ENCODE results near the gene PDE3B. TPM values are rescaled to one million over a fixed set of nuclear protein-coding genes. Genes with fewer than 3 reads are reported as not detected.
A peak's percentile ranks its signal among the peaks of the same experiment; 100 is the strongest.

PDE3B gene
- total and polyA plus RNA-seq, 9 of the 15 experiments (the other 6 are each of a cell fraction or from before 2014, with no cell fraction given): 2.3 to 22.5 (median 12.2) TPM

GRCh38 chr11:14891143-14892035, 247.8 kb downstream of the PDE3B start (continued):
- TF ChIP-seq, protein P1, sequence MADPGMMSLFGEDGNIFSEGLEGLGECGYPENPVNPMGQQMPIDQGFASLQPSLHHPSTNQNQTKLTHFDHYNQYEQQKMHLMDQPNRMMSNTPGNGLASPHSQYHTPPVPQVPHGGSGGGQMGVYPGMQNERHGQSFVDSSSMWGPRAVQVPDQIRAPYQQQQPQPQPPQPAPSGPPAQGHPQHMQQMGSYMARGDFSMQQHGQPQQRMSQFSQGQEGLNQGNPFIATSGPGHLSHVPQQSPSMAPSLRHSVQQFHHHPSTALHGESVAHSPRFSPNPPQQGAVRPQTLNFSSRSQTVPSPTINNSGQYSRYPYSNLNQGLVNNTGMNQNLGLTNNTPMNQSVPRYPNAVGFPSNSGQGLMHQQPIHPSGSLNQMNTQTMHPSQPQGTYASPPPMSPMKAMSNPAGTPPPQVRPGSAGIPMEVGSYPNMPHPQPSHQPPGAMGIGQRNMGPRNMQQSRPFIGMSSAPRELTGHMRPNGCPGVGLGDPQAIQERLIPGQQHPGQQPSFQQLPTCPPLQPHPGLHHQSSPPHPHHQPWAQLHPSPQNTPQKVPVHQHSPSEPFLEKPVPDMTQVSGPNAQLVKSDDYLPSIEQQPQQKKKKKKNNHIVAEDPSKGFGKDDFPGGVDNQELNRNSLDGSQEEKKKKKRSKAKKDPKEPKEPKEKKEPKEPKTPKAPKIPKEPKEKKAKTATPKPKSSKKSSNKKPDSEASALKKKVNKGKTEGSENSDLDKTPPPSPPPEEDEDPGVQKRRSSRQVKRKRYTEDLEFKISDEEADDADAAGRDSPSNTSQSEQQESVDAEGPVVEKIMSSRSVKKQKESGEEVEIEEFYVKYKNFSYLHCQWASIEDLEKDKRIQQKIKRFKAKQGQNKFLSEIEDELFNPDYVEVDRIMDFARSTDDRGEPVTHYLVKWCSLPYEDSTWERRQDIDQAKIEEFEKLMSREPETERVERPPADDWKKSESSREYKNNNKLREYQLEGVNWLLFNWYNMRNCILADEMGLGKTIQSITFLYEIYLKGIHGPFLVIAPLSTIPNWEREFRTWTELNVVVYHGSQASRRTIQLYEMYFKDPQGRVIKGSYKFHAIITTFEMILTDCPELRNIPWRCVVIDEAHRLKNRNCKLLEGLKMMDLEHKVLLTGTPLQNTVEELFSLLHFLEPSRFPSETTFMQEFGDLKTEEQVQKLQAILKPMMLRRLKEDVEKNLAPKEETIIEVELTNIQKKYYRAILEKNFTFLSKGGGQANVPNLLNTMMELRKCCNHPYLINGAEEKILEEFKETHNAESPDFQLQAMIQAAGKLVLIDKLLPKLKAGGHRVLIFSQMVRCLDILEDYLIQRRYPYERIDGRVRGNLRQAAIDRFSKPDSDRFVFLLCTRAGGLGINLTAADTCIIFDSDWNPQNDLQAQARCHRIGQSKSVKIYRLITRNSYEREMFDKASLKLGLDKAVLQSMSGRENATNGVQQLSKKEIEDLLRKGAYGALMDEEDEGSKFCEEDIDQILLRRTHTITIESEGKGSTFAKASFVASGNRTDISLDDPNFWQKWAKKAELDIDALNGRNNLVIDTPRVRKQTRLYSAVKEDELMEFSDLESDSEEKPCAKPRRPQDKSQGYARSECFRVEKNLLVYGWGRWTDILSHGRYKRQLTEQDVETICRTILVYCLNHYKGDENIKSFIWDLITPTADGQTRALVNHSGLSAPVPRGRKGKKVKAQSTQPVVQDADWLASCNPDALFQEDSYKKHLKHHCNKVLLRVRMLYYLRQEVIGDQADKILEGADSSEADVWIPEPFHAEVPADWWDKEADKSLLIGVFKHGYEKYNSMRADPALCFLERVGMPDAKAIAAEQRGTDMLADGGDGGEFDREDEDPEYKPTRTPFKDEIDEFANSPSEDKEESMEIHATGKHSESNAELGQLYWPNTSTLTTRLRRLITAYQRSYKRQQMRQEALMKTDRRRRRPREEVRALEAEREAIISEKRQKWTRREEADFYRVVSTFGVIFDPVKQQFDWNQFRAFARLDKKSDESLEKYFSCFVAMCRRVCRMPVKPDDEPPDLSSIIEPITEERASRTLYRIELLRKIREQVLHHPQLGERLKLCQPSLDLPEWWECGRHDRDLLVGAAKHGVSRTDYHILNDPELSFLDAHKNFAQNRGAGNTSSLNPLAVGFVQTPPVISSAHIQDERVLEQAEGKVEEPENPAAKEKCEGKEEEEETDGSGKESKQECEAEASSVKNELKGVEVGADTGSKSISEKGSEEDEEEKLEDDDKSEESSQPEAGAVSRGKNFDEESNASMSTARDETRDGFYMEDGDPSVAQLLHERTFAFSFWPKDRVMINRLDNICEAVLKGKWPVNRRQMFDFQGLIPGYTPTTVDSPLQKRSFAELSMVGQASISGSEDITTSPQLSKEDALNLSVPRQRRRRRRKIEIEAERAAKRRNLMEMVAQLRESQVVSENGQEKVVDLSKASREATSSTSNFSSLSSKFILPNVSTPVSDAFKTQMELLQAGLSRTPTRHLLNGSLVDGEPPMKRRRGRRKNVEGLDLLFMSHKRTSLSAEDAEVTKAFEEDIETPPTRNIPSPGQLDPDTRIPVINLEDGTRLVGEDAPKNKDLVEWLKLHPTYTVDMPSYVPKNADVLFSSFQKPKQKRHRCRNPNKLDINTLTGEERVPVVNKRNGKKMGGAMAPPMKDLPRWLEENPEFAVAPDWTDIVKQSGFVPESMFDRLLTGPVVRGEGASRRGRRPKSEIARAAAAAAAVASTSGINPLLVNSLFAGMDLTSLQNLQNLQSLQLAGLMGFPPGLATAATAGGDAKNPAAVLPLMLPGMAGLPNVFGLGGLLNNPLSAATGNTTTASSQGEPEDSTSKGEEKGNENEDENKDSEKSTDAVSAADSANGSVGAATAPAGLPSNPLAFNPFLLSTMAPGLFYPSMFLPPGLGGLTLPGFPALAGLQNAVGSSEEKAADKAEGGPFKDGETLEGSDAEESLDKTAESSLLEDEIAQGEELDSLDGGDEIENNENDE (IDR thresholded peaks at IDR 0.05; ENCODE audit: low read depth, low read length): no peak
- TF ChIP-seq PYGO2 (tag; IDR thresholded peaks at IDR 0.05) (no peak), POLR2H (tag; IDR thresholded peaks at IDR 0.05; ENCODE audit: low read depth) (no peak), ZSCAN32 (CRISPR knock-in tag; IDR thresholded peaks at IDR 0.05) (no peak), CTCF (IDR thresholded peaks at IDR 0.05 in 2 of 3, conservative IDR thresholded peaks at IDR 0.05 in 1 of 3; ENCODE audit: insufficient read depth in 2 of 3, low read depth in 1 of 3, low read length in 3 of 3) (0 out of 6 replicates have a peak, but pooled peaks of 1 of the 3 experiments have one; percentile 23), ETV1 (tag; conservative IDR thresholded peaks at IDR 0.05; ENCODE audit: low read depth) (no peak), CAMTA2 (CRISPR knock-in tag; conservative IDR thresholded peaks at IDR 0.05) (no peak), ZFX (CRISPR knock-in tag; IDR thresholded peaks at IDR 0.05) (peak; percentile 73), ZNF586 (CRISPR knock-in tag; conservative IDR thresholded peaks at IDR 0.05) (no peak), ZNF77 (CRISPR knock-in tag; IDR thresholded peaks at IDR 0.05) (no peak), SUPT5H (IDR thresholded peaks at IDR 0.05) (peak; percentile 88), PTBP1 (IDR thresholded peaks at IDR 0.05; ENCODE audit: low read depth, low read length) (no peak), FOXA1 (IDR thresholded peaks at IDR 0.05; ENCODE audit: borderline replicate concordance) (no peak)
- TF ChIP-seq, protein P2, sequence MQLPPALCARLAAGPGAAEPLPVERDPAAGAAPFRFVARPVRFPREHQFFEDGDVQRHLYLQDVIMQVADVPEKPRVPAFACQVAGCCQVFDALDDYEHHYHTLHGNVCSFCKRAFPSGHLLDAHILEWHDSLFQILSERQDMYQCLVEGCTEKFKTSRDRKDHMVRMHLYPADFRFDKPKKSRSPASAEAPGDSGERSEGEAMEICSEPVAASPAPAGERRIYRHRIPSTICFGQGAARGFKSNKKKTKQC (CRISPR knock-in tag; IDR thresholded peaks at IDR 0.05): peak; percentile 95

All from K562 (cell line).